Measurements from ENCODE around the gene PPP2R5B.

PPP2R5B gene

GRCh38 chr11:64878223-64878493 is 46.3 kb upstream of the PPP2R5B start:
- Histone ChIP-seq H3K27ac (ENCODE audit: insufficient read depth in 1 of 2, low read depth in 1 of 2, low read length in 2 of 2, poor library complexity in 1 of 2, severe bottlenecking in 2 of 2) (peak overlapping the region in 1 of 2 experiments; percentile 68), H3K4me1 (ENCODE audit: control extremely low read depth in 1 of 4, control insufficient read depth in 4 of 4, insufficient read depth in 4 of 4, low read length in 3 of 4) (peaks cover 18 to 54% (median 51%) of the 10 kb centered on the region in 4 experiments), H3K36me3 (ENCODE audit: control insufficient read depth in 4 of 4, insufficient read depth in 4 of 4, low read length in 3 of 4) (peaks cover 0 to 20% (median 11%) of the 10 kb centered on the region in 4 experiments), H3K27me3 (replicated peaks in 2 of 5; ENCODE audit: control insufficient read depth in 4 of 5, insufficient read depth in 5 of 5, low read length in 4 of 5) (no peaks in the 10 kb centered on the region), H3K4me3 (ENCODE audit: control insufficient read depth in 1 of 7, extremely low read depth in 1 of 7, insufficient read depth in 4 of 7, low read depth in 2 of 7, low read length in 6 of 7) (peak overlapping the region; percentile 72 to 95 (median 90)), H3K9me3 (ENCODE audit: control extremely low read depth in 1 of 5, control insufficient read depth in 4 of 5, insufficient read depth in 2 of 5, low read depth in 1 of 5, low read length in 4 of 5) (no peaks in the 10 kb centered on the region)
- DNase-seq, result peak; percentile 51 to 87 (median 82)
- CTCF ChIA-PET, result interaction anchor here (1.5 to 36.3 kb wide), 5 partner anchors 10 to 24 kb away, joined by 6 to 1071 read pairs (median 6); partner anchors contain the start of gene CDC42BPG
- POLR2A ChIA-PET, result interaction anchor here (0.5 to 2.4 kb wide), 15 partner anchors 8 to 621 kb away, joined by 3 to 16 read pairs (median 5); partner anchors contain the start of genes MALAT1 and ZNHIT2
- WGBS (ENCODE audit: insufficient coverage), result 0% methylated on average over 21 of the region's 21 CpGs

DNA sequence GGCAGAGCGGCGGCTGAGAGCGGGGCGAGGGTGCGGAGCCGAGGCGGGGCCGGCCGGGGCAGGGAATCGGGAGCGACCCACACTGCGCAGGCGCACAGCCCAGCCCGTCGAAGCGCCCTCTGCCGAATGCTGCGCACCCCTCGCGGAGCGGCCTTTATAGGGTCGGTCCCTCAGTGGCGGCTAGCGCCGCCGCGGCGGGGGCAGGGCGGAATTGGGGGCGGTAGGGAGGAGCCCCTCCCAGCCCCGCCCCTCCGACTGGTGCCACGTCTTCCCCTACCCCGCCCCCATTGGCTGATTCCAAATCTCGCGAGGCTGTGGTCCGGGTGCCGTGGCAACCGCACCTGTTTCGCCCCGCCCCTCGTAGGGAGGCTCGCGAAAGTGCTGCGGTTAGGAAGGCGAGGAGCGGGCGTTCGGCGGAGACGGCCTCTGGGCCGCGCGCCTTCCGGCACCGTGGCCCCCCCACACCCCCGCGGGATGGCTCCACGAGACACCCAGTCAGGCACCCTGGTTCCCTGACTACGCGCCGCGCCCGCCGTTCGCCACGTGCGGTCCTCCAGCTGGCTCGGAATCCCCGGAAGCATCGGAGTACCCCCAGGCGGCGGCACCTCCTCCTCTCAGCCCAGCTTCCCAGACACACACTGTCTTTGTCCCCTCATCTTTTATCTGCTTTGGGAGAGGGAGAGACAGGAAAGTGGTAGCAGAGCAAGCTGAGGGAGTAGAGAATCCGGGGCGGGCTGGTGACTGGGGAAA is 45.8 kb upstream of the PPP2R5B start, which contains the start of gene EHD1:
TSS of gene EHD1 (minus strand) at position 128 of the 750 bp plus-strand sequence. CDS start 157 bp downstream, outside the sequence.
- Histone ChIP-seq H3K4me3 (ENCODE audit: control insufficient read depth in 1 of 7, extremely low read depth in 1 of 7, insufficient read depth in 4 of 7, low read depth in 2 of 7, low read length in 6 of 7) (peak within 1 kb of the TSS; percentile 72 to 95 (median 90)), H3K36me3 (ENCODE audit: control insufficient read depth in 4 of 4, insufficient read depth in 4 of 4, low read length in 3 of 4) (peaks cover 0 to 16% (median 7%) of the 10 kb centered on the region in 4 experiments), H3K9me3 (ENCODE audit: control extremely low read depth in 1 of 5, control insufficient read depth in 4 of 5, insufficient read depth in 2 of 5, low read depth in 1 of 5, low read length in 4 of 5) (no peaks in the 10 kb centered on the region), H3K27ac (ENCODE audit: insufficient read depth in 1 of 2, low read depth in 1 of 2, low read length in 2 of 2, poor library complexity in 1 of 2, severe bottlenecking in 2 of 2) (peak within 1 kb of the TSS; percentile 64 to 92), H3K4me1 (ENCODE audit: control extremely low read depth in 1 of 4, control insufficient read depth in 4 of 4, insufficient read depth in 4 of 4, low read length in 3 of 4) (peaks cover 18 to 54% (median 51%) of the 10 kb centered on the region in 4 experiments), H3K27me3 (replicated peaks in 2 of 5; ENCODE audit: control insufficient read depth in 4 of 5, insufficient read depth in 5 of 5, low read length in 4 of 5) (no peaks in the 10 kb centered on the region)
- DNase-seq, result peak; percentile 97 to 98 (median 98)
- ChIA-PET CTCF (interaction anchor here (1.5 to 36.3 kb wide), 4 partner anchors 10 to 24 kb away, joined by 6 to 1071 read pairs (median 16); partner anchors contain the start of gene CDC42BPG), POLR2A (interaction anchor here (0.6 to 2.4 kb wide), 16 partner anchors 9 to 239 kb away, joined by 3 to 16 read pairs (median 5); partner anchors contain the start of gene ZNHIT2)
- WGBS (ENCODE audit: insufficient coverage), result 0% methylated on average over 64 of the region's 75 CpGs

DNA sequence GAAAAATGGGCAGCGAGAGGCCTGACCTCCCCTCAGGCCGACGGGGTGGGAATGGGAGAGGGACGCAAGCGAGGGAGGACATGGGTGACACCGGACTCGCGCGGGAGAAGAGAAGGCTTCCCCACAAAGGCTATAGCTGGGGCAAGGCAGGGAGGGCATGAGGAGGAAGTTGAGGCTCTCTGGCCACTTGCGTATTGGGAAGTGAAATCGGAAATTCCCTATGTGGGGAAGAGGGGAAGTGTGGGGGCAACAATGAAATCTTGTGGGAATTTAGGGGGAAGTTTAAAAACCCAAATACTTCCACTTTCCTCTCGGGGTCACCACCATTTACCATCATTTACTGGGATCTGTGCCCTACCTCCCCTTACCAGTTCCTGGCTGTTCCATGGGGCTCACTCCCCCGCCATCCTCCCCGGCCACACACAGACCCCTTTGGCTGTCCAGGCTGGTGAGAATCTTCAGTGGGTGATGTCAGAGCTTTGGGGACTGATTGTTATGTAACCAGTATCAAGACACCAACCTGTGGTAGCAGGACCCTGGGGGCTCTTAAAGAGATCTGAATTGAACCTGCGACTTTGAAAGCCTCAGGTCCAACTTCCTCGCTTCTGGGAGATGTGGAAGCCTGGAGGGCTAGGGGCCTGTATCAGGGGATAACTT is 45.1 kb upstream of the PPP2R5B start:
- no peaks in the 10 kb centered on the region for H3K9me3 ChIP-seq (ENCODE audit: control extremely low read depth in 1 of 5, control insufficient read depth in 4 of 5, insufficient read depth in 2 of 5, low read depth in 1 of 5, low read length in 4 of 5)
- WGBS (ENCODE audit: insufficient coverage), result 14% methylated on average over 12 of the region's 16 CpGs
- H3K4me1 ChIP-seq (ENCODE audit: control extremely low read depth in 1 of 4, control insufficient read depth in 4 of 4, insufficient read depth in 4 of 4, low read length in 3 of 4), result peaks cover 18 to 54% (median 51%) of the 10 kb centered on the region in 4 experiments
- peak overlapping the region; percentile 23 to 95 (median 90) for H3K4me3 ChIP-seq (ENCODE audit: control insufficient read depth in 1 of 7, extremely low read depth in 1 of 7, insufficient read depth in 4 of 7, low read depth in 2 of 7, low read length in 6 of 7)
- H3K36me3 ChIP-seq (ENCODE audit: control insufficient read depth in 4 of 4, insufficient read depth in 4 of 4, low read length in 3 of 4), result peaks cover 0 to 14% (median 4%) of the 10 kb centered on the region in 4 experiments
- H3K27ac ChIP-seq (ENCODE audit: insufficient read depth in 1 of 2, low read depth in 1 of 2, low read length in 2 of 2, poor library complexity in 1 of 2, severe bottlenecking in 2 of 2), result peak overlapping the region; percentile 64 to 92
- CTCF ChIA-PET, result interaction anchor here (4.5 to 36.3 kb wide), 2 partner anchors 12 to 25 kb away, joined by 25 to 1071 read pairs; partner anchors contain the start of gene CDC42BPG
- POLR2A ChIA-PET, result interaction anchor here (0.7 to 2.4 kb wide), 7 partner anchors 8 to 166 kb away, joined by 3 to 16 read pairs (median 5); no protein-coding TSS in a partner anchor
- no peak for DNase-seq
- no peaks in the 10 kb centered on the region for H3K27me3 ChIP-seq (replicated peaks in 2 of 5; ENCODE audit: control insufficient read depth in 4 of 5, insufficient read depth in 5 of 5, low read length in 4 of 5)

- H3K27ac ChIP-seq (ENCODE audit: insufficient read depth in 1 of 2, low read depth in 1 of 2, low read length in 2 of 2, poor library complexity in 1 of 2, severe bottlenecking in 2 of 2), result peak overlapping the region in 1 of 2 experiments; percentile 23
Measured at GRCh38 chr11:64880240-64881001, 44.1 kb upstream of the PPP2R5B start.

GRCh38 chr11:64881476-64881875 is 43.0 kb upstream of the PPP2R5B start:
- no peak for DNase-seq
- Histone ChIP-seq H3K36me3 (ENCODE audit: control insufficient read depth in 4 of 4, insufficient read depth in 4 of 4, low read length in 3 of 4) (peaks cover 0 to 3% (median under 1%) of the 10 kb centered on the region in 4 experiments), H3K4me1 (ENCODE audit: control extremely low read depth in 1 of 4, control insufficient read depth in 4 of 4, insufficient read depth in 4 of 4, low read length in 3 of 4) (peaks cover 18 to 54% (median 42%) of the 10 kb centered on the region in 4 experiments), H3K9me3 (ENCODE audit: control extremely low read depth in 1 of 5, control insufficient read depth in 4 of 5, insufficient read depth in 2 of 5, low read depth in 1 of 5, low read length in 4 of 5) (no peaks in the 10 kb centered on the region), H3K4me3 (ENCODE audit: control insufficient read depth in 1 of 7, extremely low read depth in 1 of 7, insufficient read depth in 4 of 7, low read depth in 2 of 7, low read length in 6 of 7) (no peak overlapping the region), H3K27me3 (replicated peaks in 2 of 5; ENCODE audit: control insufficient read depth in 4 of 5, insufficient read depth in 5 of 5, low read length in 4 of 5) (no peaks in the 10 kb centered on the region), H3K27ac (ENCODE audit: insufficient read depth in 1 of 2, low read depth in 1 of 2, low read length in 2 of 2, poor library complexity in 1 of 2, severe bottlenecking in 2 of 2) (no peak overlapping the region)
- ChIA-PET CTCF (interaction anchor here (1.6 to 36.3 kb wide), 3 partner anchors 10 to 27 kb away, joined by 4 to 1071 read pairs (median 25); partner anchors contain the start of gene CDC42BPG), POLR2A (no interaction called here)
- WGBS (ENCODE audit: insufficient coverage), result 96% methylated on average over 7 of the region's 8 CpGs

More at GRCh38 chr11:64880240-64881001, 44.1 kb upstream of the PPP2R5B start:
- ChIA-PET CTCF (interaction anchor here (1.6 to 36.3 kb wide), 3 partner anchors 11 to 26 kb away, joined by 4 to 1071 read pairs (median 25); partner anchors contain the start of gene CDC42BPG), POLR2A (no interaction called here)
- WGBS (ENCODE audit: insufficient coverage), result 79% methylated on average over 12 of the region's 14 CpGs
- peak in 2 of 3 donors; percentile 58 to 61 for DNase-seq
- peaks cover 0 to 7% (median 1%) of the 10 kb centered on the region in 4 experiments for H3K36me3 ChIP-seq (ENCODE audit: control insufficient read depth in 4 of 4, insufficient read depth in 4 of 4, low read length in 3 of 4)
- H3K27me3 ChIP-seq (replicated peaks in 2 of 5; ENCODE audit: control insufficient read depth in 4 of 5, insufficient read depth in 5 of 5, low read length in 4 of 5), result no peaks in the 10 kb centered on the region
- peaks cover 18 to 55% (median 50%) of the 10 kb centered on the region in 4 experiments for H3K4me1 ChIP-seq (ENCODE audit: control extremely low read depth in 1 of 4, control insufficient read depth in 4 of 4, insufficient read depth in 4 of 4, low read length in 3 of 4)
- peak overlapping the region in 5 of 7 experiments; percentile 3 to 47 (median 32) for H3K4me3 ChIP-seq (ENCODE audit: control insufficient read depth in 1 of 7, extremely low read depth in 1 of 7, insufficient read depth in 4 of 7, low read depth in 2 of 7, low read length in 6 of 7)
- H3K9me3 ChIP-seq (ENCODE audit: control extremely low read depth in 1 of 5, control insufficient read depth in 4 of 5, insufficient read depth in 2 of 5, low read depth in 1 of 5, low read length in 4 of 5), result no peaks in the 10 kb centered on the region

- Histone ChIP-seq H3K27ac (ENCODE audit: insufficient read depth in 1 of 2, low read depth in 1 of 2, low read length in 2 of 2, poor library complexity in 1 of 2, severe bottlenecking in 2 of 2) (no peak overlapping the region), H3K4me1 (ENCODE audit: control extremely low read depth in 1 of 4, control insufficient read depth in 4 of 4, insufficient read depth in 4 of 4, low read length in 3 of 4) (peaks cover 19 to 48% (median 34%) of the 10 kb centered on the region in 4 experiments), H3K9me3 (ENCODE audit: control extremely low read depth in 1 of 5, control insufficient read depth in 4 of 5, insufficient read depth in 2 of 5, low read depth in 1 of 5, low read length in 4 of 5) (no peaks in the 10 kb centered on the region), H3K36me3 (ENCODE audit: control insufficient read depth in 4 of 4, insufficient read depth in 4 of 4, low read length in 3 of 4) (no peaks in the 10 kb centered on the region), H3K27me3 (replicated peaks in 2 of 5; ENCODE audit: control insufficient read depth in 4 of 5, insufficient read depth in 5 of 5, low read length in 4 of 5) (no peaks in the 10 kb centered on the region), H3K4me3 (ENCODE audit: control insufficient read depth in 1 of 7, extremely low read depth in 1 of 7, insufficient read depth in 4 of 7, low read depth in 2 of 7, low read length in 6 of 7) (no peak overlapping the region)
- ChIA-PET CTCF (interaction anchor here (3.9 to 36.3 kb wide), 3 partner anchors 9 to 28 kb away, joined by 25 to 1071 read pairs (median 31); partner anchors contain the start of gene CDC42BPG), POLR2A (no interaction called here)
- DNase-seq, result no peak
- 100% methylated on average over 3 of the region's 5 CpGs for WGBS (ENCODE audit: insufficient coverage)
Measured at GRCh38 chr11:64882243-64882642, 42.2 kb upstream of the PPP2R5B start.
